ENCODE measurements around the gene OGG1. TPM values are rescaled to one million over a fixed set of nuclear protein-coding genes. Genes with fewer than 3 reads are reported as not detected.

Gene OGG1
- total RNA-seq, 2 experiments from 2014 or later = 41.3 to 46.1 TPM

- peak; percentile 29 for ATAC-seq (ENCODE audit: low read depth)
- peaks cover 63% of the 10 kb centered on the region for H3K4me1 Mint-ChIP-seq
- DNase-seq = peak; percentile 78
- no peaks in the 10 kb centered on the region for H3K9me3 Mint-ChIP-seq
- peaks cover 22% of the 10 kb centered on the region for H3K36me3 Mint-ChIP-seq
- no peaks in the 10 kb centered on the region for H3K27me3 Mint-ChIP-seq
- POLR2A ChIA-PET = interaction anchor here (0.7 to 5.4 kb wide), 17 partner anchors 10 to 1555 kb away, joined by 3 to 65 read pairs (median 4); partner anchors contain the start of genes ARPC4, CAMK1, CRELD1 and MTMR14
- peak overlapping the region; percentile 98 for H3K4me3 Mint-ChIP-seq
- H3K27ac Mint-ChIP-seq = peak overlapping the region; percentile 83
These were observed 17.5 kb upstream of the OGG1 start for GRCh38 chr3:9732080-9732739.

- ATAC-seq (ENCODE audit: low read depth) (no peak), DNase-seq (no peak)
- no peaks in the 10 kb centered on the region for H3K9me3 Mint-ChIP-seq
- H3K4me1 Mint-ChIP-seq = peaks cover 58% of the 10 kb centered on the region
- no peaks in the 10 kb centered on the region for H3K27me3 Mint-ChIP-seq
- POLR2A ChIA-PET = interaction anchor here (0.7 to 5.4 kb wide), 13 partner anchors 10 to 336 kb away, joined by 3 to 65 read pairs (median 4); partner anchors contain the start of genes ARPC4, CAMK1, CRELD1 and MTMR14
- peak overlapping the region; percentile 98 for H3K4me3 Mint-ChIP-seq
- H3K27ac Mint-ChIP-seq = peak overlapping the region; percentile 83
- peaks cover 22% of the 10 kb centered on the region for H3K36me3 Mint-ChIP-seq
These were observed 17.0 kb upstream of the OGG1 start for GRCh38 chr3:9732740-9733115.

GRCh38 chr3:9736831-9737230, 12.9 kb upstream of the OGG1 start:
- POLR2A ChIA-PET = interaction anchor here (0.5 to 1.0 kb wide), 2 partner anchors 56 to 305 kb away, joined by 3 to 5 read pairs; partner anchors contain the start of gene ARPC4
- peaks cover 50% of the 10 kb centered on the region for H3K4me1 Mint-ChIP-seq
- H3K27me3 Mint-ChIP-seq = no peaks in the 10 kb centered on the region
- no peak overlapping the region for H3K4me3 Mint-ChIP-seq
- peaks cover 44% of the 10 kb centered on the region for H3K36me3 Mint-ChIP-seq
- peak overlapping the region; percentile 5 for H3K27ac Mint-ChIP-seq
- ATAC-seq (ENCODE audit: low read depth) (no peak), DNase-seq (no peak)
- no peaks in the 10 kb centered on the region for H3K9me3 Mint-ChIP-seq

GRCh38 chr3:9739181-9739580, 10.6 kb upstream of the OGG1 start:
- ATAC-seq (ENCODE audit: low read depth) = no peak
- no peak overlapping the region for H3K27ac Mint-ChIP-seq
- H3K4me3 Mint-ChIP-seq = no peak overlapping the region
- no peaks in the 10 kb centered on the region for H3K9me3 Mint-ChIP-seq
- H3K36me3 Mint-ChIP-seq = peaks cover 41% of the 10 kb centered on the region
- H3K4me1 Mint-ChIP-seq = peaks cover 36% of the 10 kb centered on the region
- DNase-seq = no peak
- H3K27me3 Mint-ChIP-seq = no peaks in the 10 kb centered on the region
- POLR2A ChIA-PET = no interaction called here

- peaks cover 41% of the 10 kb centered on the region for H3K36me3 Mint-ChIP-seq
- H3K4me1 Mint-ChIP-seq = peaks cover 21% of the 10 kb centered on the region
- ATAC-seq (ENCODE audit: low read depth) = no peak
- no peak for DNase-seq
- H3K9me3 Mint-ChIP-seq = no peaks in the 10 kb centered on the region
- H3K27me3 Mint-ChIP-seq = no peaks in the 10 kb centered on the region
- POLR2A ChIA-PET = interaction anchor here (1.3 kb wide), 1 partner anchor 10 kb away, joined by 4 read pairs; no protein-coding TSS in a partner anchor
- no peak overlapping the region for H3K27ac Mint-ChIP-seq
- H3K4me3 Mint-ChIP-seq = no peak overlapping the region
These were observed 7.2 kb upstream of the OGG1 start for GRCh38 chr3:9742560-9742959.

- Mint-ChIP-seq H3K4me1 (peaks cover 21% of the 10 kb centered on the region), H3K4me3 (no peak overlapping the region), H3K27ac (no peak overlapping the region), H3K36me3 (peaks cover 40% of the 10 kb centered on the region), H3K27me3 (no peaks in the 10 kb centered on the region), H3K9me3 (no peaks in the 10 kb centered on the region)
- ATAC-seq (ENCODE audit: low read depth) (no peak), DNase-seq (no peak)
- POLR2A ChIA-PET = interaction anchor here (2.4 kb wide), 1 partner anchor 11 kb away, joined by 12 read pairs; no protein-coding TSS in a partner anchor
These were observed 6.2 kb upstream of the OGG1 start for GRCh38 chr3:9743548-9743947.

- DNase-seq (no peak), ATAC-seq (ENCODE audit: low read depth) (no peak)
- Mint-ChIP-seq H3K9me3 (no peaks in the 10 kb centered on the region), H3K4me1 (peaks cover 23% of the 10 kb centered on the region), H3K36me3 (peaks cover 42% of the 10 kb centered on the region), H3K27ac (no peak overlapping the region), H3K4me3 (no peak overlapping the region), H3K27me3 (no peaks in the 10 kb centered on the region)
- POLR2A ChIA-PET = interaction anchor here (0.7 to 2.4 kb wide), 2 partner anchors 11 to 49 kb away, joined by 3 to 12 read pairs; partner anchors contain the start of gene ARPC4
These were observed 5.6 kb upstream of the OGG1 start for GRCh38 chr3:9744162-9744561.

GRCh38 chr3:9745521-9745920, 4.2 kb upstream of the OGG1 start:
- Mint-ChIP-seq H3K27me3 (no peaks in the 10 kb centered on the region), H3K4me3 (no peak overlapping the region), H3K9me3 (no peaks in the 10 kb centered on the region), H3K4me1 (peaks cover 31% of the 10 kb centered on the region), H3K36me3 (peaks cover 35% of the 10 kb centered on the region), H3K27ac (no peak overlapping the region)
- DNase-seq (no peak), ATAC-seq (ENCODE audit: low read depth) (no peak)
- POLR2A ChIA-PET = interaction anchor here (2.4 kb wide), 1 partner anchor 13 kb away, joined by 12 read pairs; no protein-coding TSS in a partner anchor

- Mint-ChIP-seq H3K27me3 (no peaks in the 10 kb centered on the region), H3K9me3 (no peaks in the 10 kb centered on the region), H3K4me3 (no peak overlapping the region), H3K36me3 (peaks cover 28% of the 10 kb centered on the region), H3K4me1 (peaks cover 39% of the 10 kb centered on the region), H3K27ac (no peak overlapping the region)
- ATAC-seq (ENCODE audit: low read depth) (no peak), DNase-seq (no peak)
- POLR2A ChIA-PET = interaction anchor here (5.3 kb wide), 1 partner anchor 13 kb away, joined by 65 read pairs; the partner anchor contains the start of gene BRPF1
These were observed 3.4 kb upstream of the OGG1 start for GRCh38 chr3:9746330-9746729.

GRCh38 chr3:9747267-9747666, 2.5 kb upstream of the OGG1 start:
- POLR2A ChIA-PET = interaction anchor here (5.3 kb wide), 1 partner anchor 14 kb away, joined by 65 read pairs; the partner anchor contains the start of gene BRPF1
- H3K9me3 Mint-ChIP-seq = no peaks in the 10 kb centered on the region
- peaks cover 35% of the 10 kb centered on the region for H3K36me3 Mint-ChIP-seq

GRCh38 chr3:9748031-9748430, 1.7 kb upstream of the OGG1 start:
- Mint-ChIP-seq H3K27ac (no peak overlapping the region), H3K27me3 (no peaks in the 10 kb centered on the region), H3K4me1 (peaks cover 42% of the 10 kb centered on the region), H3K4me3 (no peak overlapping the region), H3K36me3 (peaks cover 35% of the 10 kb centered on the region), H3K9me3 (no peaks in the 10 kb centered on the region)
- POLR2A ChIA-PET = interaction anchor here (5.3 kb wide), 1 partner anchor 15 kb away, joined by 65 read pairs; the partner anchor contains the start of gene BRPF1
- DNase-seq (no peak), ATAC-seq (ENCODE audit: low read depth) (no peak)

More at GRCh38 chr3:9747267-9747666, 2.5 kb upstream of the OGG1 start:
- H3K27ac Mint-ChIP-seq = peak overlapping the region; percentile 30
- peaks cover 45% of the 10 kb centered on the region for H3K4me1 Mint-ChIP-seq
- ATAC-seq (ENCODE audit: low read depth) (no peak), DNase-seq (no peak)
- no peak overlapping the region for H3K4me3 Mint-ChIP-seq
- H3K27me3 Mint-ChIP-seq = no peaks in the 10 kb centered on the region

GRCh38 chr3:9749296-9749644, 482 bp upstream of the OGG1 start:
- peaks cover 46% of the 10 kb centered on the region for H3K4me1 Mint-ChIP-seq
- POLR2A ChIA-PET = interaction anchor here (0.5 to 5.3 kb wide), 11 partner anchors 16 to 353 kb away, joined by 3 to 65 read pairs (median 4); partner anchors contain the start of genes ARPC4, BRPF1, TADA3 and TTLL3
- ATAC-seq (ENCODE audit: low read depth) = no peak
- H3K4me3 Mint-ChIP-seq = peak overlapping the region; percentile 98
- H3K36me3 Mint-ChIP-seq = peaks cover 35% of the 10 kb centered on the region
- H3K27me3 Mint-ChIP-seq = no peaks in the 10 kb centered on the region
- no peaks in the 10 kb centered on the region for H3K9me3 Mint-ChIP-seq
- peak overlapping the region; percentile 94 for H3K27ac Mint-ChIP-seq
- DNase-seq = no peak

- Mint-ChIP-seq H3K27me3 (no peaks in the 10 kb centered on the region), H3K36me3 (peaks cover 34% of the 10 kb centered on the region), H3K4me1 (peaks cover 53% of the 10 kb centered on the region), H3K9me3 (no peaks in the 10 kb centered on the region), H3K27ac (peak overlapping the region; percentile 94), H3K4me3 (peak overlapping the region; percentile 98)
- POLR2A ChIA-PET = interaction anchor here (1.0 to 5.3 kb wide), 4 partner anchors 18 to 42 kb away, joined by 5 to 65 read pairs (median 17); partner anchors contain the start of genes ARPC4, BRPF1, CAMK1 and TADA3
- ATAC-seq (ENCODE audit: low read depth) (no peak), DNase-seq (no peak)
These were observed 1.0 kb downstream of the OGG1 start for GRCh38 chr3:9750556-9751411.
